Naive thymus-derived CD8-positive, alpha-beta T cell (primary cell): Measurements from ENCODE around the gene KLHL14. TPM values are rescaled to one million over a fixed set of nuclear protein-coding genes. Genes with fewer than 3 reads are reported as not detected.

ENCODE experiments used
- ATAC-seq, 2 donors: fragments of 150-1000 bp; cut with Tn5 transposase in 1 of 2; sonication (Bioruptor Pico), chemical (Tn5 transposase) in 1 of 2; 1 replicate in 1 of 2; 2 replicates in 1 of 2; pipeline ENCODE4 v1.10.0; 2021; ENCODE audit warnings: mild to moderate bottlenecking in 2 of 2, moderate library complexity in 2 of 2
- POLR2A ChIA-PET: fragments of 350-600 bp; sonication (Branson Sonifier 250); formaldehyde crosslinking; loops from one replicate; lab custom pipeline; 2021; ENCODE audit warnings: antibody characterized with exemption; lab: Charles Lee
- DNase-seq, 10 donors: peaks; one replicate each; pipeline versions ENCODE4 v3.0.0 to v3.0.0-alpha.2; 2020 to 2022
- H3K27ac Mint-ChIP-seq, 10 donors: one replicate each; pipeline ENCODE4 v1.8.0; 2020 to 2022; ENCODE audit warnings: mild to moderate bottlenecking in 10 of 10, mixed read lengths in 10 of 10, moderate library complexity in 4 of 10, inconsistent platforms in 1 of 10
- H3K27me3 Mint-ChIP-seq, 5 donors: one replicate each; pipeline ENCODE4 v1.8.0; 2021 to 2022; ENCODE audit warnings: mixed read lengths in 5 of 5
- H3K36me3 Mint-ChIP-seq, 3 donors: one replicate each; pipeline ENCODE4 v1.8.0; 2020 to 2022; ENCODE audit warnings: mixed read lengths in 3 of 3, mild to moderate bottlenecking in 2 of 3, inconsistent platforms in 1 of 3
- H3K4me1 Mint-ChIP-seq, 4 donors: one replicate each; pipeline ENCODE4 v1.8.0; 2021 to 2022; ENCODE audit warnings: mixed read lengths in 4 of 4
- H3K4me3 Mint-ChIP-seq, 10 donors: one replicate each; pipeline ENCODE4 v1.8.0; 2020 to 2022; ENCODE audit warnings: mild to moderate bottlenecking in 10 of 10, mixed read lengths in 10 of 10, moderate library complexity in 6 of 10, inconsistent platforms in 1 of 10
- H3K9me3 Mint-ChIP-seq, 9 donors: one replicate each; pipeline ENCODE4 v1.8.0; 2020 to 2022; ENCODE audit warnings: mixed read lengths in 9 of 9, mild to moderate bottlenecking in 3 of 9, inconsistent platforms in 1 of 9, moderate library complexity in 1 of 9
- polyA plus RNA-seq, 3 donors: library from polyadenylated mRNA; unstranded; fragments of 300-500 nt; fragmentation: Illumina TruSeq; gene quantifications; one replicate each; pipeline ENCODE4 v1.2.3, GENCODE V29; 2021
- total RNA-seq, 8 experiments: library from RNA in 2 of 8; stranded (reverse) in 2 of 8; gene quantifications; one replicate each; pipeline ENCODE4 v1.2.3 and lab custom pipeline; 2021 to 2026

Gene KLHL14
- total and polyA plus RNA-seq, 5 experiments from 2014 or later: 1.1 to 1.7 TPM; not detected in 3

DNA sequence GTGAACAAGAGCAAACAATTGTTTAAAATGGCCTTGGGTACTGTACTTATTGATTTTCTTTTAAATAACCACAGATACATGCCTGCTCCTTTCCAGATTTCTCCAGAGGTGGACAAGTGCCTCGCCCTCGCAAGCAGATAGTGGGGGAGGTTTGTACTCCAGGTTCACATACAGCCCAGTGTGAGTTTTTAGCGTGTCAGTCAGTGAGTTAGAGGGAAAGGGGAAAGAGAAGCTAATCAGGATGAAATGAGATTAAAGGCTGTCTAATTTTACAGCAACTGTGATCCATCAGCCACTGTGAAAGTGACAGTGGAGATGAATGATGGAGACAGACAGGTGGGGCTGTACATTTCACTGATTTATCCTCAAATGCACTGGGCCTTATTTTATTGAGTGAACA, 74.7 kb downstream of the KLHL14 start:
- no peaks in the 10 kb centered on the region for H3K4me1 Mint-ChIP-seq
- H3K27ac Mint-ChIP-seq: peak overlapping the region in 1 of 10 donors; percentile 14
- no peaks in the 10 kb centered on the region for H3K36me3 Mint-ChIP-seq
- POLR2A ChIA-PET: no interaction called here
- H3K27me3 Mint-ChIP-seq: peaks cover 0 to 5% (median 0%) of the 10 kb centered on the region in 5 donors
- no peak for DNase-seq
- no peak for ATAC-seq
- no peak overlapping the region for H3K4me3 Mint-ChIP-seq
- H3K9me3 Mint-ChIP-seq: peaks cover 0 to 2% (median 0%) of the 10 kb centered on the region in 9 donors

DNA sequence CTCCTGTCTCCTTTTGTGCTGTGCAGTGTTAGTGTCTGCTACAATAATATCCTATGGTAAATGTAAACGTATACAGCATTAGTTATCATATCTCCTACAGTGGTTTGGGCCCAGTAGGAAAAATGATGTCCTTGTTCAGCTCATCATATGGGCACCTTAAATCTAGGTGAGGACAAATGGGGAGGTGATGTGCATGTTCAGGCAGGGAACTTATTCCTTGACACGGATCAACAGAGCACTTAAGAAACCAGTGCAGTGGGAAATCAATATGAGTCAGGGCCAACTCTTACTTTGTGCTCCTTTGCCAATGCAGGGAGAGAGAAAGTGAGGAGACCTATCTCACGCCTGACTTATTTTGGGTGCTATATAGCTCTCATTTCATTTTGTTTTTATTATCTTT, 76.4 kb downstream of the KLHL14 start:
- DNase-seq (no peak), ATAC-seq (no peak)
- Mint-ChIP-seq H3K27ac (no peak overlapping the region), H3K36me3 (no peaks in the 10 kb centered on the region), H3K4me1 (no peaks in the 10 kb centered on the region), H3K9me3 (peaks cover 0 to 2% (median 0%) of the 10 kb centered on the region in 9 donors), H3K4me3 (no peak overlapping the region), H3K27me3 (peaks cover 0 to 7% (median 0%) of the 10 kb centered on the region in 5 donors)
- POLR2A ChIA-PET: no interaction called here

DNA sequence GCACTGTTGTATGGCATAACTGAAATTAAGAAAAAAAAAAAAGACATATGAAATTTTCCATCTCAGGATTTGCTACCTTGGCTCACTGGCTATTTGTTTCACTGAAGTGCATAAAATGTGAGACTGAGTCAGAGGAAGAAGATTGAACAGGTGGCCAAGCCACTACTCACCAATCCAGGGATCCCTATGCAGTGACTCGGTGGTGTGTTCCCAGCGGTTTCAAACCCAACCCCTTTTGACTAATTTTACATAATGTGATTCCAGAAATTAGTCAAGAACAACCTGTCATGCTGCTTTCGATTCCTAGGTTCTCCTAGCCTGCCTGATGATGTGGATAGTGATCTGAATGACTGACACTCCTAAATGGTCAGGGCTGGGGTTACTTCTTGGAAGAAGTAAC, 77.3 kb downstream of the KLHL14 start:
- Mint-ChIP-seq H3K27me3 (peaks cover 0 to 11% (median 0%) of the 10 kb centered on the region in 5 donors), H3K4me3 (no peak overlapping the region), H3K36me3 (no peaks in the 10 kb centered on the region), H3K27ac (no peak overlapping the region), H3K4me1 (no peaks in the 10 kb centered on the region), H3K9me3 (peaks cover 0 to 4% (median 0%) of the 10 kb centered on the region in 9 donors)
- POLR2A ChIA-PET: no interaction called here
- ATAC-seq (no peak), DNase-seq (no peak)

DNA sequence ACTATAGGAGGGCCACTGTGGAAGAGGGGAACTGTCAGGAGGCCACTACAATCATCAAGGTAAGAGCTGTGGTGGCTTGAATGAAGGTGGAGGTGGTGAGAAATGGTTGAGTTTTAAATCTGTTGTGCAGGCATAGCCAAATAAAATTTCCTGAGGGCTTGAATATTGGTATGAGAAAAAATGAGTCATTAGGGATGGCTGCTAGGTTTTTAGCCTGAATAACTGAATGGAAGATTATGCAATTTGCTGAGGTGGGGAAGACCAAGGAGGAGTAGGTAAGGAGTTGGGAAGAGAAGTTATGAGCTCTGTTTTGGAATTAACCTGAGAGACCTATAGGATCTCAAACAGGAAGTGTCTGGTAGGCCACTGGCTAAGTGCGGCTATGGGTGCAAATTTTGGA, 84.0 kb downstream of the KLHL14 start:
- DNase-seq (no peak), ATAC-seq (no peak)
- POLR2A ChIA-PET: no interaction called here
- Mint-ChIP-seq H3K36me3 (no peaks in the 10 kb centered on the region), H3K27ac (no peak overlapping the region), H3K4me1 (no peaks in the 10 kb centered on the region), H3K9me3 (peaks cover 0 to 3% (median 0%) of the 10 kb centered on the region in 9 donors), H3K27me3 (peaks cover 0 to 5% (median 1%) of the 10 kb centered on the region in 5 donors), H3K4me3 (no peak overlapping the region)

DNA sequence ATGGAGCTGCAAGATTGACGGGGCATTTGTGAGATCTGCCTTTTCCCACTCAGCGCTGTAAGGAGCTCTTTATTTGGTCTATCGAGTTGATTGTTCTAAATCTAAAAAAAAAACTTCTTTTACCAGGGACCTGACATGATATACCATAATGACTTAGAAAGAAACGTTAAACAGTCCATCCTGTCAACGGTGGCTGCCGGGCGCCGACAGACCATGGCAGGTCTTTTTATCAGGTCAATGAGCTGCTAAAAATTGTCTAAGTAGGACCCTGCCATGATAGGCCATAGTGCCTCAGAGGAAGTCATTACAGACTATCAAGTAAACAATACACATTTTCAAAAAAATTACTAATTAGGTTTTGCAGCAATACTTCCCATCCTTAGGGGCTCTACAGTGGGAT, 87.9 kb downstream of the KLHL14 start:
- Mint-ChIP-seq H3K4me1 (no peaks in the 10 kb centered on the region), H3K9me3 (peaks cover 0 to 2% (median 0%) of the 10 kb centered on the region in 9 donors), H3K27me3 (peaks cover 0 to 4% (median 0%) of the 10 kb centered on the region in 5 donors), H3K36me3 (no peaks in the 10 kb centered on the region), H3K27ac (no peak overlapping the region), H3K4me3 (no peak overlapping the region)
- ATAC-seq (no peak), DNase-seq (no peak)
- POLR2A ChIA-PET: no interaction called here

DNA sequence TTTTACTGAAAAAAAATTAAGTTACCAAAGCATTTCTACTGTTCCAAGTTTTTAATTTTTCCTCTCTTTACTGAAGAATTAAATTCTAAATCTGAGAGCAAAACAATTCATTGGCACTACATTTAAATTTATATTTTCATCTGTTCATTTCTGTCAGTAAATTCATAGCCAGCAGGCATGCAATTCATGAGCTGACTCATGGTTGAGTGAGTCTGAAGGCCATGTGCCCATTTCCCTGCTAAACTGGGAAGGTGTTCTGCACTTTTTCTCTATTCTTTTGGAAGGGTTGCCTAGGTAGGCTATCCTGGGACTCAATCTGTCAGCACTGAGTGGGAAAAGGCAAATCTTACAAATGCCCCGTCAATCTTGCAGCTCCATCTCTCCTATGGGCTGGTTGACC, 88.7 kb downstream of the KLHL14 start:
- H3K36me3 Mint-ChIP-seq: no peaks in the 10 kb centered on the region
- POLR2A ChIA-PET: no interaction called here
- peaks cover 0 to 2% (median 0%) of the 10 kb centered on the region in 9 donors for H3K9me3 Mint-ChIP-seq
- H3K27me3 Mint-ChIP-seq: peaks cover 0 to 4% (median 0%) of the 10 kb centered on the region in 5 donors
- H3K4me1 Mint-ChIP-seq: no peaks in the 10 kb centered on the region
- no peak overlapping the region for H3K27ac Mint-ChIP-seq
- H3K4me3 Mint-ChIP-seq: no peak overlapping the region
- DNase-seq (no peak), ATAC-seq (no peak)

DNA sequence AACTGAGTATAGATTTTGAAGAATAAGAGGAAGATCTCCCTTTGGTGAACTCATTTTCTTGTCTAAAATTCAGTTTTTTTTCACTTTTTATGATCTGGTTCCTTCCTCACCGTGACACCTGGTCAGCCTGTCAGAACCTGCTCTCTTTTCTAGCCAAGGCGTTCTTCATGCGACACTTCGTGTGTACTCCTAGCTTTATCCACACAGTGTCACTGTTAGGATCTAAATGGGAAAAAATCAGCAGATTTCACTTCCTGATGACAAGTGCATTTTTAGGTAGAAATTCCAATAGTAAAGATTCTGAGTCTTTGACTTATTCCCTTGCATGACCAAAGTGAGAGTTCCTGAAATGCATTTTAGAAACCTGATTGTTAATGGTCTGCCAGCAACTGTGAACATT, 89.8 kb downstream of the KLHL14 start:
- Mint-ChIP-seq H3K36me3 (no peaks in the 10 kb centered on the region), H3K9me3 (peaks cover 0 to 2% (median 0%) of the 10 kb centered on the region in 9 donors), H3K27me3 (peaks cover 0 to 4% (median 0%) of the 10 kb centered on the region in 5 donors), H3K4me1 (no peaks in the 10 kb centered on the region), H3K27ac (no peak overlapping the region), H3K4me3 (no peak overlapping the region)
- DNase-seq (no peak), ATAC-seq (no peak)
- POLR2A ChIA-PET: no interaction called here

DNA sequence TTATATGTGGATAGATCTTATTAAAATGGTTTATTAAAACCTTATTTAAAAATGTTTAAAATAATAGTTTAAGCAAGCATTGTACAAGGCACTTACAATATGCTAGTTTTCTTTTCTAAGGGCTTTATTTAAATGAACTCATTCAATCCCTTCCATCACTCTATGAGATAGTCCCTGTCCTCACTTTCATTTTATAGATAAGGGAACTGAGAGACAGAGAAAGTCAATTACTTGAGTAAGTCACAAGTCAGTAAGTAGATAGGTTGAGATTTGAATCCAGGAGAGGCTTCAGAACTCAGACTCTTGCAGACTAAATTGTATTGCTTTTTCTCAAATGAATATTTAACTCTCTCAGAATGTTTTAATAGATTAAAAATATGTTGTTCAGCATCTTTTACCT, 95.2 kb downstream of the KLHL14 start:
- no peaks in the 10 kb centered on the region for H3K9me3 Mint-ChIP-seq
- no peak overlapping the region for H3K27ac Mint-ChIP-seq
- no peaks in the 10 kb centered on the region for H3K4me1 Mint-ChIP-seq
- peaks cover 0 to 9% (median 2%) of the 10 kb centered on the region in 5 donors for H3K27me3 Mint-ChIP-seq
- no peak overlapping the region for H3K4me3 Mint-ChIP-seq
- POLR2A ChIA-PET: no interaction called here
- no peak for ATAC-seq
- no peak for DNase-seq
- H3K36me3 Mint-ChIP-seq: no peaks in the 10 kb centered on the region

DNA sequence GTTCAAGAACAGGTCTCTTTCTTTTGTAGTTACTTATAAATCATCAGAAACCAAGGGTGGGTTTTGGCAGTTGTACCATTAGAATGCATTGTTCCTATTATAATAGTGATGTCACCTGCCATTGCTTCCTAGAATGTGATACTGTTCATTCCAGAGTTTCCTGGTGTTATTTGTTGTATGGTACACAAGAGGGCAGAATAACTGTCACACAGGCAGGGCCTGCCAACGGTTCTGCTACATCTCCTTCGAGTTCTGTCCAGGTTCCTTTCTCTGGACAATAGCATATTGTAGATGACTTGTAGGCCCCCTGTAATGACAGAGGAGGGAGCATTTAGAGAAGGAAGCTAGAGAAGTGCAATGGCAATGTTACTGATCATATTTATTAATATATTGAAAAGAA, 98.3 kb downstream of the KLHL14 start:
- Mint-ChIP-seq H3K36me3 (no peaks in the 10 kb centered on the region), H3K4me3 (no peak overlapping the region), H3K4me1 (no peaks in the 10 kb centered on the region), H3K27ac (no peak overlapping the region), H3K9me3 (no peaks in the 10 kb centered on the region), H3K27me3 (peaks cover 0 to 13% (median 2%) of the 10 kb centered on the region in 5 donors)
- DNase-seq: no peak
- ATAC-seq: no peak
- POLR2A ChIA-PET: no interaction called here

DNA sequence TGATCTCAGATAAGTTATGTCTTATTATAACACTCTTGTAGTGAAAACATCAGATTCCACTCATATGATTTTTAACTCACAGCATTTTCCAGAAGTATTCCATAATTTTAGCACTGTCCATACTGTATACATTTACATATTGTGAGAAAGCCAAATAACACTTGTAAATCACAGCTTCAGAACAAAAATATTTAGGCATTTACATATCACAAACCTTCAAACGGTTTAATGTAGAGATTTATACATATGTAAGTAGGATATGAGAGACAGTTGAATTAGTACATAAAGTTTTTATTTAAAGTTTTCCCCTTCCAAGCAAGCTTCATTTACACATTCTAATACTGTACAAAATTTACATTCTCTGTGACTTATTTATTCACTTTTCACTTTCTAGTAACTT, 100.4 kb downstream of the KLHL14 start:
- Mint-ChIP-seq H3K27ac (no peak overlapping the region), H3K9me3 (no peaks in the 10 kb centered on the region), H3K36me3 (no peaks in the 10 kb centered on the region), H3K27me3 (peaks cover 0 to 20% (median 3%) of the 10 kb centered on the region in 5 donors), H3K4me3 (no peak overlapping the region), H3K4me1 (no peaks in the 10 kb centered on the region)
- ATAC-seq (no peak), DNase-seq (no peak)
- POLR2A ChIA-PET: no interaction called here

DNA sequence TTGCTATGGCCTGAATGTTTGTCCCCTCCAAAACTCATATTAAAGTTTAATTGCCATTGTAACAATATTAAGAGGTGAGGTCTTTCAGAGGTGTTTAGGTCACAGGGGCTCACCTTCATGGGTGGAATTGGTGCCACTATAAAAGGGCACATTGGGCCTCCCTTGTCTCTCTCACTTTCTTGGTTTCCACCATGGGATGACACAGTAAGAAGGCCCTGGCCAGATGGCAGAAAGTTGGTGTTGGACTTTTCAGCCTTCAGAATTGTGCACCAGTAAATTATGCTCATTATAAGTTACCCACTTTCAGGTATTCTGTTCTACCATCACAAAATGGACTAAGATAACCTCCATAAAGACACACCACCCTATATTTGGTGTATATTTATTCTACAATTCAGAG, 102.1 kb downstream of the KLHL14 start:
- no peaks in the 10 kb centered on the region for H3K4me1 Mint-ChIP-seq
- no peak for DNase-seq
- no peak for ATAC-seq
- H3K27ac Mint-ChIP-seq: no peak overlapping the region
- peaks cover 0 to 11% (median 3%) of the 10 kb centered on the region in 5 donors for H3K27me3 Mint-ChIP-seq
- H3K9me3 Mint-ChIP-seq: no peaks in the 10 kb centered on the region
- no peak overlapping the region for H3K4me3 Mint-ChIP-seq
- POLR2A ChIA-PET: no interaction called here
- H3K36me3 Mint-ChIP-seq: no peaks in the 10 kb centered on the region

DNA sequence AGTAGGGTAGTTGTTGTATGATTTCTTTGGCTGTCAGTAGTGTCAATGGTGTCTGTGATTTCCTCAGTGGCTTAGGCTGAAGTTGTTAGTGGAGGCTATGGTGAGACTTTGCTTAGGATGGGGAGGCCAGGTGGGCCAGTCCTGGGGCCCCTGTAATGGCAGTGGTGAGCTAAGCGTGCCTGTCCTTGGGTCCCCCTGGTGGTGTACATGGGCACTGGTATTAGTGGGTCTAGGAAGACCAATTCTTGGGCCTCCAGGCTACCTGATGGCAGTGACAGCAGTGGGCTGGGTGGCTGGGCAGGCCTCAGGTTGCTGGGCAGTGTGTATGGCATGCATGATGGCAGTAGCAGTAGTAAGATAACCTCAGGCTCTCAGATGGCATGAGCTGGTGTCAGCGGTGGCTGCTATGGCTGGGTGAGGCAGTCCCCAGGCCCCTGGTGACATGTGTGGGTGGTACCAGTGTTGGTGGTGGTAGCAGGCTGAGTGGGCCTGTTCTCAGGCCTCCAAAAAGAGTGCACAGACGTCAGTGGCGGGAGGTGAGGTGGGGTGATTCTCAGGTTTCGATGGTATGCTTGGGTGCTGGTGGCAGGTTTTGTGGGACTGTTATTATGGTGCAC, 103.2 kb downstream of the KLHL14 start:
- Mint-ChIP-seq H3K4me3 (no peak overlapping the region), H3K9me3 (no peaks in the 10 kb centered on the region), H3K4me1 (no peaks in the 10 kb centered on the region), H3K36me3 (no peaks in the 10 kb centered on the region), H3K27ac (peak overlapping the region in 1 of 10 donors; percentile 11), H3K27me3 (peaks cover 0 to 11% (median 3%) of the 10 kb centered on the region in 5 donors)
- POLR2A ChIA-PET: no interaction called here
- no peak for ATAC-seq
- DNase-seq: no peak

DNA sequence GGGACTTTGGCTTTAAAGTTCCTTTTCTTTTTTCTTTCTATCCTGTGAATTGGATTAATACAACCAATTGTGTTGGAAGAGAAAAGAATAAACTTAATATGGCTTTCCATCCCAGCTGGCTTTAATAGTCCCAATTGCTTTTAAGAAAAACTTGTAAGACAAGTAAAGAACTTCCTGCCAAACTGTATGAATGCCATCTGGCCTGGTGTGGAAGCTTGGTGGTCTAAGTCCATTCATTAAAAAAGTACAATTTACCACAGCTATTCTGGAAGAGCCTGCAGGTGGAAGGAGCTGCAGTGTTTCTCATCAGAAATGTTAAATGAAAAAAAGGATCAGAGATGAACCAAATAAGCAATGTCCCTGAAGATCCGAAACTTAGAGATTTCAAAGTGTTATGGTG, 103.9 kb downstream of the KLHL14 start:
- POLR2A ChIA-PET: no interaction called here
- H3K9me3 Mint-ChIP-seq: no peaks in the 10 kb centered on the region
- DNase-seq: no peak
- no peaks in the 10 kb centered on the region for H3K4me1 Mint-ChIP-seq
- no peak overlapping the region for H3K27ac Mint-ChIP-seq
- ATAC-seq: no peak
- peaks cover 0 to 11% (median 2%) of the 10 kb centered on the region in 5 donors for H3K27me3 Mint-ChIP-seq
- H3K4me3 Mint-ChIP-seq: no peak overlapping the region
- H3K36me3 Mint-ChIP-seq: no peaks in the 10 kb centered on the region
